ENCODE data around the gene HNRNPA2B1.

Gene HNRNPA2B1

DNA sequence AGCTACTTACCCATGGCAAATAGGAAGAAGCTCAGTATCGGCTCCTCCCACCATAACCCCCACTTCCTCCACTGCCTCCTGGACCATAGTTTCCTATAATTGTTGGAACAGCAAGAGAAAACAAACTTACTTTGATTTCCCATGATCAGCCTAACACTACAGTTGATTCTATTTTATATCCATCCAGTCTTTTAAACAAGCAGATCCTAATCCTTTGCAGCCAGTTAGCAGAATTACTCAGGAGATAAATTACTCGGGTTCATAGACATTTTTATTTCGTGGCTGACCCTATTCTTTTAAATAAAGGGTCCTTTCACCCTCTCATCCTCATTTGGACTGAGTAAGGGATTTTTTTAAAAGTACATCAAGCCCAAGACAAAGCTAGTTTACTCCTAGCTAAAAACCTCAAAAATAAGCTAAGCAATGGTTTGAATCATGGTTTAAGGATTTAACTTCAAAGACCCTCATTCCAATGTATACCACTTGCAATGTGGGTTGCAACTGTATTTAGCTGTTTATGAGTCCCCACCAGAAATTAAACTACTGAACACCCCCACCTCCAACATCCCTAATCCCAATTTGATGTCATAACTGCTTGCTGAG, 8.0 kb downstream of the HNRNPA2B1 start:
- TF ChIP-seq CTCF (IDR thresholded peaks at IDR 0.05; ENCODE audit: low read length, missing control alignments) = no peak
- no peak overlapping the region for H3K4me3 ChIP-seq (replicated peaks; ENCODE audit: low read depth, low read length)
- DNase-seq (ENCODE audit: low read depth) = no peak

GRCh38 chr7:26191974-26192479, 8.5 kb downstream of the HNRNPA2B1 start:
- H3K4me3 ChIP-seq (replicated peaks; ENCODE audit: low read depth, low read length) = no peak overlapping the region
- no peak for DNase-seq (ENCODE audit: low read depth)
- no peak for TF ChIP-seq CTCF (IDR thresholded peaks at IDR 0.05; ENCODE audit: low read length, missing control alignments)

DNA sequence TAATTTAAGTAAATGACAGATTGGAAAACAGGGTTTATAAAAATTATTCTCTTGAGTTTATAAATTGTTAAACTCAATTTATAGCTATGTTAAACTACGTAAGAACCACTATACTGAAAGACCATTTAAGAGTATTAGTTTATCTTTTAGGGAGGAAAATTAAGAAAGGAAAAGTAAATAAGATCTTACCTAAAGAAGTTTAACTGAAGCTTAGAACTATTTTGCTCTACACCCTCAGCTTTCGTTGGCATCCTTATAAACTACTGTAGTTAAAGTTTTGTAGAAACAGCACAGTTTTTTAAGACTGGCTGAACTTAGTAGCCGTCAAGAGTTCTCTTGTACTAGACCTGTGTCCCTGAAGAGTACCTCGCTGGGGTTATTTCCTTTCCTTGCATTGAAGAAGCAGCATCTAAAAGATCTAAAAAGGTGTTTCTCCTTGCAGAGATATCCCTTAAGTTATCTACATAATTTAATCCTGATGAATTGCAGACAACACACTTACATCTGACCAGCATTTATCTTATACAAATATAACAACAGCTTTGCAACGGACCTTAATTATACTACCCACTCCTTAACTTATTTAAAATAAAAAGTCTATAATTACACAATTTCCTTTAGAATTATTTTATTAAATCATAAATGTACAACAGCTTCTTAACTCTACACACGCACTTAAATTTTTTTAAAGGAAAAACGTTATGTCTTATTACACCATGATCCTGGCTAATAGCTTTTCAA, 9.1 kb downstream of the HNRNPA2B1 start:
- DNase-seq (ENCODE audit: low read depth) = no peak
- H3K4me3 ChIP-seq (replicated peaks; ENCODE audit: low read depth, low read length) = no peak overlapping the region
- TF ChIP-seq CTCF (IDR thresholded peaks at IDR 0.05; ENCODE audit: low read length, missing control alignments) = no peak

DNA sequence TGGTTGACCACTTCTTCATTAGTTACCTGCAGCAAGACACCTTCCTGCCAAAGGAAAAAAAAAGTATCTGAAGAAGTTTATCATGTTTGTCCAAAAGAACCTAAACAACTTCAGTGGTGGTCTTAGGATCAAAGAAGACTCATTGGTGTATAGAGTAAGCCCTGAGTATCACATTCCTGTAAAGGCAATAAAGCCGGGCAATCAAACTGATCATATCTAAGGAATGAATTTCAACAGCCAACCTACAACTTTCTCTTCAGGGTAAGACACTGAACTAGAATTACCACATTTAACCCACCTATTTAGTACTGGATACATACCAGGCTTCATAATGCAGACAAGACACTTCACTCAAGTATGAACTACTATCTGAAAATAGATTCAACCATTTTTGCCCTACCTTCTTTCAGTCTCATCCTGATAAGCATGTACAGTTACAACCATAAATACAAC, 10.1 kb downstream of the HNRNPA2B1 start:
- no peak for DNase-seq (ENCODE audit: low read depth)
- H3K4me3 ChIP-seq (replicated peaks; ENCODE audit: low read depth, low read length) = no peak overlapping the region
- no peak for TF ChIP-seq CTCF (IDR thresholded peaks at IDR 0.05; ENCODE audit: low read length, missing control alignments)

DNA sequence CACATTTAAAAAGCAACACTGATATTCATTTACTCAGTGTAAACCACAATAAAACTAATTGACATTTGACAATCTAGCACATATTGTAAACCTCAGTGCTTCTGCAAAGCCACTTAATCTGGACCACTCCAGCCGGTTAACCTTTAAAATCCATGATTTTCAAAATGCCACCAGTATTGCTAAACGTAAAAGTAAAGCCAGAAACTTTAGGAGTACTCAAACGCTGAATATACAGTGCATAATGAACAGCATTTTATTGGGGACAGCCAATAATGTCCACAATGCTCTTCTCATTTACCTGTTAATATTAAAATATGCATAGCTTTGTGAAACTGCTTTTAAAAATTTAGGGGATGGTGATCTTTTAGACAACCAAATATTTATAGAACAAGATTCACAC, 10.8 kb downstream of the HNRNPA2B1 start:
- no peak for DNase-seq (ENCODE audit: low read depth)
- no peak overlapping the region for H3K4me3 ChIP-seq (replicated peaks; ENCODE audit: low read depth, low read length)
- no peak for TF ChIP-seq CTCF (IDR thresholded peaks at IDR 0.05; ENCODE audit: low read length, missing control alignments)

GRCh38 chr7:26188957-26189541, 11.5 kb downstream of the HNRNPA2B1 start:
- DNase-seq (ENCODE audit: low read depth) = no peak
- no peak for TF ChIP-seq CTCF (IDR thresholded peaks at IDR 0.05; ENCODE audit: low read length, missing control alignments)
- no peak overlapping the region for H3K4me3 ChIP-seq (replicated peaks; ENCODE audit: low read depth, low read length)
